ENCODE data around the gene NDUFB5. TPM values are rescaled to one million over a fixed set of nuclear protein-coding genes. Genes with fewer than 3 reads are reported as not detected.
A peak's percentile ranks its signal among the peaks of the same experiment; 100 is the strongest.

NDUFB5 gene
- total and polyA plus RNA-seq, 10 of the 15 experiments (the other 5 are each of a cell fraction or from before 2014, with no cell fraction given): 82.0 to 320 (median 126) TPM

- TF ChIP-seq BCLAF1 (IDR thresholded peaks at IDR 0.05) (no peak), YY1 (IDR thresholded peaks at IDR 0.05; ENCODE audit: low read depth, low read length) (no peak), IRF5 (IDR thresholded peaks at IDR 0.05; ENCODE audit: borderline replicate concordance) (no peak), NR2C1 (IDR thresholded peaks at IDR 0.05) (no peak), STAT1 (conservative IDR thresholded peaks at IDR 0.05) (no peak)
Measured at GRCh38 chr3:179646177-179646576, 41.6 kb downstream of the NDUFB5 start (continued).

- FAIRE-seq: no peak
- peaks cover 32% of the 10 kb centered on the region for H3K79me2 ChIP-seq (ENCODE audit: control insufficient read depth, insufficient read depth, low read length)
- H2AFZ ChIP-seq (ENCODE audit: control insufficient read depth, low read depth, low read length): peak overlapping the region; percentile 86
- intact Hi-C loops (cut with micrococcal nuclease; ENCODE audit: unreplicated experiment): loop anchor here (2.0 to 5.0 kb wide), 3 partner anchors 47 to 950 kb away; partner anchors contain the start of genes MRPL47, NDUFB5 and TTC14
- H3K4me1 ChIP-seq (ENCODE audit: control insufficient read depth, insufficient read depth, low read length): no peaks in the 10 kb centered on the region
- no peaks in the 10 kb centered on the region for H3K36me3 ChIP-seq (ENCODE audit: control insufficient read depth in 2 of 2, insufficient read depth in 2 of 2, low read length in 1 of 2)
- ChIA-PET CTCF (interaction anchor here (1.0 kb wide), 2 partner anchors 9 to 23 kb away, joined by 3 read pairs; no protein-coding TSS in a partner anchor), SMC1A (ENCODE audit: uncharacterized antibody, unreplicated experiment) (interaction anchor here (0.7 kb wide), 1 partner anchor 82 kb away, joined by 3 read pairs; no protein-coding TSS in a partner anchor), POLR2A (interaction anchor here (0.6 to 1.6 kb wide), 2 partner anchors 48 to 1564 kb away, joined by 3 to 6 read pairs; partner anchors contain the start of genes MRPL47 and NDUFB5), RAD21 (ENCODE audit: unreplicated experiment) (interaction anchor here (1.4 kb wide), 1 partner anchor 948 kb away, joined by 4 read pairs; no protein-coding TSS in a partner anchor)
- BruUV-seq (replicated peaks): no TSS peak
- no peak overlapping the region; the same call in 1 of the 2 replicates for H3K27ac ChIP-seq (ENCODE audit: control insufficient read depth, insufficient read depth)
- DNase-seq (ENCODE audit: low read depth, low spot score): no peak
- H3K9me3 ChIP-seq (replicated peaks; ENCODE audit: control insufficient read depth, insufficient read depth, low read length): no peaks in the 10 kb centered on the region
- H3K9ac ChIP-seq (ENCODE audit: control insufficient read depth, insufficient read depth, low read length): peak overlapping the region; percentile 81
- no peaks in the 10 kb centered on the region for H4K20me1 ChIP-seq (ENCODE audit: control insufficient read depth, insufficient read depth)
- H3K4me3 ChIP-seq: peak overlapping the region; percentile 74
- no peak for TF ChIP-seq RCOR1 (conservative IDR thresholded peaks at IDR 0.05; ENCODE audit: low read depth, low read length)
- TF ChIP-seq STAT1 (conservative IDR thresholded peaks at IDR 0.05): no peak
- TF ChIP-seq SKIL (IDR thresholded peaks at IDR 0.05; ENCODE audit: low read depth, poor library complexity, severe bottlenecking): no peak
- TF ChIP-seq IRF5 (IDR thresholded peaks at IDR 0.05; ENCODE audit: borderline replicate concordance): no peak
- WGBS (ENCODE audit: insufficient coverage, insufficient replicate concordance, low lambda C conversion rate, missing lambda C conversion rate): 43% methylated on average over 11 of the region's 11 CpGs
- no peaks in the 10 kb centered on the region for H3K27me3 ChIP-seq (replicated peaks in 1 of 2; ENCODE audit: control insufficient read depth in 2 of 2, insufficient read depth in 2 of 2, low read length in 1 of 2)
- peak overlapping the region; percentile 73 for H3K4me2 ChIP-seq (ENCODE audit: control insufficient read depth, insufficient read depth)
- 0 out of 3 replicates have a peak, but pooled peaks have one; percentile 1 for ATAC-seq
- in situ Hi-C loops (cut with MboI): no loop called here
Measured at GRCh38 chr3:179651687-179652446, 47.3 kb downstream of the NDUFB5 start.
